DND-41 (cell line): ENCODE data around the gene PLEKHJ1.

Experiments
- EZH2 ChIP-seq: IDR thresholded peaks from 3 replicates; pipeline ENCODE4 v1.6.1; 2012; ENCODE audit warnings: borderline replicate concordance, low read depth, mild to moderate bottlenecking, moderate library complexity, low read length, inconsistent platforms; ENCODE audit not compliant: severe bottlenecking
- TF ChIP-seq, protein P1 (sequence below): IDR thresholded peaks from 2 replicates; pipeline ENCODE4 v1.5.1; 2012; ENCODE audit warnings: borderline replicate concordance, low read length, moderate library complexity, mild to moderate bottlenecking; ENCODE audit not compliant: poor library complexity, severe bottlenecking; ENCODE audit errors: extremely low read depth

DNA sequence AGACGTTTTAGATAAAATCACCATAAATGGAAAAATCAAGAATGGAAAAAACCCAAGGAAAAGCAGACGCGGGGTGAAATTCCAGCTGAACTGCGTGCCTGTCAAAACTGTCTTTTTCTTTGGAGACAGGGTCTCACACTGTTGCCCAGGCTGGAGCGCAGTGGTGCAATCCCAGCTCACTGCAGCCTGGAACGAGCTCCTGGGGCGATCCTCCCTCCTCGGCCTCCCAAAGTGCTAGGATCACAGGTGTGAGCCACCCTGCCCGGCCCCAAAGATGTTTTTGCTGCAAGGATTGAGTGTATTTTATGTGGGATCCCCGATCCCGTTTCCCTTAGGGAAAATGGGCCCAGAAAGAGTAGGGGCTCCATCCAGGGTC lies 46.7 kb upstream of the PLEKHJ1 start:
- TF ChIP-seq, protein P1, sequence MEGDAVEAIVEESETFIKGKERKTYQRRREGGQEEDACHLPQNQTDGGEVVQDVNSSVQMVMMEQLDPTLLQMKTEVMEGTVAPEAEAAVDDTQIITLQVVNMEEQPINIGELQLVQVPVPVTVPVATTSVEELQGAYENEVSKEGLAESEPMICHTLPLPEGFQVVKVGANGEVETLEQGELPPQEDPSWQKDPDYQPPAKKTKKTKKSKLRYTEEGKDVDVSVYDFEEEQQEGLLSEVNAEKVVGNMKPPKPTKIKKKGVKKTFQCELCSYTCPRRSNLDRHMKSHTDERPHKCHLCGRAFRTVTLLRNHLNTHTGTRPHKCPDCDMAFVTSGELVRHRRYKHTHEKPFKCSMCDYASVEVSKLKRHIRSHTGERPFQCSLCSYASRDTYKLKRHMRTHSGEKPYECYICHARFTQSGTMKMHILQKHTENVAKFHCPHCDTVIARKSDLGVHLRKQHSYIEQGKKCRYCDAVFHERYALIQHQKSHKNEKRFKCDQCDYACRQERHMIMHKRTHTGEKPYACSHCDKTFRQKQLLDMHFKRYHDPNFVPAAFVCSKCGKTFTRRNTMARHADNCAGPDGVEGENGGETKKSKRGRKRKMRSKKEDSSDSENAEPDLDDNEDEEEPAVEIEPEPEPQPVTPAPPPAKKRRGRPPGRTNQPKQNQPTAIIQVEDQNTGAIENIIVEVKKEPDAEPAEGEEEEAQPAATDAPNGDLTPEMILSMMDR: no peak
- TF ChIP-seq EZH2: no peak
